HFFc6 (cell line): ENCODE data around the gene EEF2K. TPM values are rescaled to one million over a fixed set of nuclear protein-coding genes. Genes with fewer than 3 reads are reported as not detected.
A peak's percentile ranks its signal among the peaks of the same experiment; 100 is the strongest.
"Not testable (repeated sequence)": the region's sequence is repeated elsewhere in the genome, so short reads cannot be mapped to it uniquely, and the experiment has no call there.

Experiments
- DNase-seq: peaks from one replicate; pipeline ENCODE4 v3.0.0-alpha.2; 2018
- H3K27ac Mint-ChIP-seq: 2 replicates; pipeline ENCODE4 v1.8.0; 2020; ENCODE audit warnings: mild to moderate bottlenecking, mixed read lengths
- H3K27me3 Mint-ChIP-seq: 2 replicates; pipeline ENCODE4 v1.8.0; 2021; ENCODE audit warnings: mild to moderate bottlenecking, moderate library complexity, mixed read lengths; ENCODE audit not compliant: insufficient read depth
- H3K36me3 Mint-ChIP-seq: 2 replicates; pipeline ENCODE4 v1.8.0; 2021; ENCODE audit warnings: low read depth, mixed read lengths
- H3K4me1 Mint-ChIP-seq: 2 replicates; pipeline ENCODE4 v1.8.0; 2020; ENCODE audit warnings: low read depth, mixed read lengths
- H3K4me3 Mint-ChIP-seq: 2 replicates; pipeline ENCODE4 v1.8.0; 2020; ENCODE audit warnings: mild to moderate bottlenecking, moderate library complexity, mixed read lengths
- H3K9me3 Mint-ChIP-seq: 2 replicates; pipeline ENCODE4 v1.8.0; 2020; ENCODE audit warnings: mild to moderate bottlenecking, mixed read lengths
- CTCF ChIP-seq: fragments of 200-600 bp; sonication (generic); IDR thresholded peaks from 2 replicates; pipeline ENCODE4 v1.5.0; 2021; ENCODE audit warnings: antibody characterized with exemption, mild to moderate bottlenecking
- total RNA-seq, 6 experiments: library from RNA; stranded (reverse); fragmentation: NEBNext Ultra II Directional; extraction: Animal tissue kit (Norgen Biotek cat#: 25700); gene quantifications; 2 replicates in 1 of 6; 3 replicates in 5 of 6; pipeline ENCODE4 v1.2.3, GENCODE V29; 2021

The EEF2K gene
- total RNA-seq, 6 experiments from 2014 or later, result 21.5 to 26.6 (median 23.5) TPM

- Mint-ChIP-seq H3K4me3 (no peak overlapping the region), H3K27me3 (peaks cover 10% of the 10 kb centered on the region), H3K9me3 (no peaks in the 10 kb centered on the region), H3K27ac (peak overlapping the region; percentile 50; the same call in 1 of the 2 replicates), H3K4me1 (peaks cover 28% of the 10 kb centered on the region), H3K36me3 (peaks cover 14% of the 10 kb centered on the region)
- DNase-seq, result peak; percentile 58
- peak; percentile 82 for TF ChIP-seq CTCF
Observed at GRCh38 chr16:22300427-22301071, 94.5 kb downstream of the EEF2K start.

- DNase-seq, H3K4me3 Mint-ChIP-seq, H3K9me3 Mint-ChIP-seq, H3K27ac Mint-ChIP-seq: not testable (repeated sequence)
- Mint-ChIP-seq H3K36me3 (peaks cover 14% of the 10 kb centered on the region), H3K4me1 (peaks cover 22% of the 10 kb centered on the region), H3K27me3 (peaks cover 10% of the 10 kb centered on the region)
Observed at GRCh38 chr16:22301423-22301822, 95.3 kb downstream of the EEF2K start.

DNA sequence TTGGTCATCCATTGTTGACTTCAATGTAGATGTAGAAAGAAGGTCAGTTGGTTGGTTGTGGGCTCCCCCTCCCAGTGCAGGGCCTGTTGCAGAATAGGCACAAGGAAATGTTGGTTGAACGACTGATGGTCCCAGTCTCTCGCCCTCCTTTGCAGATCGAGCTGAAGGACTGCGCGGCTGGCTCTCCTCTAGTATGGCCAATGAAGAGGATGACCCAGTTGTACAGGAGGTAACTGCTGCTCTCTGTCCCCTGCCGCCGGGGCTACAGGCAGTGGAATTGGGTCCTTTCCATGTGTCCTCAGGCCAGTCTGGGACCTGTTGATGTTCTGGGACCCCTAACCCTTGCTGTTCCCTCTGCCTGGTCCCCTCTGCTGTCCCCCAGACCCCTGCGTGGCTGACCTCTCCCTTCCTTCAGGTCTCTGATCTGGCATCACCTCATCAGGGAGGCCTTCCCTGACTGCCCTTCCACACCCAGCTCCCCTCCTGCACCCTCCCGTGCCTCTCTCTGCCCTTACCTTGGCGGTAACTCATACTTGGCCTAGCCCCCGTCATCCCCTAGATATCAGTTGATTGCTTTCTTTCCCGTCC, 96.8 kb downstream of the EEF2K start:
- H3K36me3 Mint-ChIP-seq, result peaks cover 17% of the 10 kb centered on the region
- H3K9me3 Mint-ChIP-seq, result no peaks in the 10 kb centered on the region
- H3K4me3 Mint-ChIP-seq, result no peak overlapping the region
- peaks cover 7% of the 10 kb centered on the region for H3K27me3 Mint-ChIP-seq
- H3K27ac Mint-ChIP-seq, result no peak overlapping the region
- no peak for TF ChIP-seq CTCF
- peaks cover 21% of the 10 kb centered on the region for H3K4me1 Mint-ChIP-seq
- DNase-seq, result no peak

GRCh38 chr16:22304411-22304810, 98.3 kb downstream of the EEF2K start:
- TF ChIP-seq CTCF, result no peak
- DNase-seq, result no peak
- H3K27me3 Mint-ChIP-seq, result no peaks in the 10 kb centered on the region
- peaks cover 12% of the 10 kb centered on the region for H3K4me1 Mint-ChIP-seq
- no peak overlapping the region for H3K4me3 Mint-ChIP-seq
- H3K36me3 Mint-ChIP-seq, result peaks cover 23% of the 10 kb centered on the region
- H3K9me3 Mint-ChIP-seq, result no peaks in the 10 kb centered on the region
- no peak overlapping the region for H3K27ac Mint-ChIP-seq

GRCh38 chr16:22306788-22307187, 100.7 kb downstream of the EEF2K start:
- Mint-ChIP-seq H3K36me3 (peaks cover 23% of the 10 kb centered on the region), H3K27ac (no peak overlapping the region), H3K9me3 (no peaks in the 10 kb centered on the region), H3K4me1 (no peaks in the 10 kb centered on the region), H3K27me3 (no peaks in the 10 kb centered on the region), H3K4me3 (no peak overlapping the region)
- no peak for DNase-seq
- no peak for TF ChIP-seq CTCF

- Mint-ChIP-seq H3K4me3 (no peak overlapping the region), H3K27ac (peak overlapping the region; percentile 19; the same call in 1 of the 2 replicates), H3K9me3 (no peaks in the 10 kb centered on the region), H3K36me3 (peaks cover 17% of the 10 kb centered on the region; the same call in 1 of the 2 replicates), H3K4me1 (no peaks in the 10 kb centered on the region), H3K27me3 (no peaks in the 10 kb centered on the region)
- DNase-seq, result no peak
- TF ChIP-seq CTCF, result no peak
Observed at GRCh38 chr16:22307838-22308237, 101.8 kb downstream of the EEF2K start.
